ENCODE results near the gene PCDHGA2.

- TF ChIP-seq POLR2A (IDR thresholded peaks at IDR 0.05; ENCODE audit: low read depth, low read length), result no peak
- no peak for TF ChIP-seq POLR2AphosphoS5 (IDR thresholded peaks at IDR 0.05; ENCODE audit: low read depth, low read length)
- TF ChIP-seq PAX5 (IDR thresholded peaks at IDR 0.05; ENCODE audit: insufficient read depth, low read length, severe bottlenecking), result no peak
- TF ChIP-seq POU2F2 (IDR thresholded peaks at IDR 0.05; ENCODE audit: low read depth, low read length), result no peak
Measured at GRCh38 chr5:141303756-141304155, 34.8 kb upstream of the PCDHGA2 start, which contains the start of gene SLC25A2.
